Osteoblast (primary cell): ENCODE measurements around the gene SOX12. TPM values are rescaled to one million over a fixed set of nuclear protein-coding genes. Genes with fewer than 3 reads are reported as not detected.
A peak's percentile ranks its signal among the peaks of the same experiment; 100 is the strongest.

Experiments
- DNase-seq: peaks from one replicate; pipeline ENCODE4 v3.0.0; 2011; ENCODE audit warnings: low spot score, mixed read lengths; ENCODE audit not compliant: insufficient read length; ENCODE audit errors: missing footprints
- H2AFZ ChIP-seq: 2 replicates; pipeline ENCODE4 v1.6.0; 2011; ENCODE audit warnings: mild to moderate bottlenecking, low read length
- H3K27ac ChIP-seq: 2 replicates; pipeline ENCODE4 v1.5.1; 2011; ENCODE audit warnings: mild to moderate bottlenecking, low read depth, low read length, moderate library complexity
- H3K27me3 ChIP-seq: 2 replicates; pipeline ENCODE4 v1.6.0; 2012; ENCODE audit warnings: mild to moderate bottlenecking, control low read depth, inconsistent platforms, low read length, moderate library complexity; ENCODE audit not compliant: insufficient read depth
- H3K36me3 ChIP-seq: 2 replicates; pipeline ENCODE4 v1.5.1; 2011; ENCODE audit warnings: mild to moderate bottlenecking, low read length, control low read depth, moderate library complexity; ENCODE audit not compliant: insufficient read depth
- H3K4me1 ChIP-seq: 2 replicates; pipeline ENCODE4 v1.5.1; 2011; ENCODE audit warnings: mild to moderate bottlenecking, low read length, control low read depth, moderate library complexity; ENCODE audit not compliant: insufficient read depth
- H3K4me2 ChIP-seq: 2 replicates; pipeline ENCODE4 v1.6.0; 2011; ENCODE audit warnings: mild to moderate bottlenecking, low read length; ENCODE audit not compliant: insufficient read depth
- H3K4me3 ChIP-seq: fragments of 200-600 bp; sonication (generic); 3 replicates; pipeline ENCODE4 v1.5.1; 2012; ENCODE audit warnings: mild to moderate bottlenecking, low read length, inconsistent platforms; ENCODE audit not compliant: insufficient read depth
- H3K79me2 ChIP-seq: 2 replicates; pipeline ENCODE4 v1.6.0; 2012; ENCODE audit warnings: mild to moderate bottlenecking, low read length, control low read depth, inconsistent platforms; ENCODE audit not compliant: insufficient read depth
- H3K9me3 ChIP-seq: 2 replicates; pipeline ENCODE4 v1.5.1; 2011; ENCODE audit warnings: low read depth, low read length, control low read depth
- H4K20me1 ChIP-seq: 2 replicates; pipeline ENCODE4 v1.6.0; 2012; ENCODE audit warnings: mild to moderate bottlenecking, low read length, control low read depth; ENCODE audit not compliant: insufficient read depth
- CTCF ChIP-seq: IDR thresholded peaks from 2 replicates; pipeline ENCODE4 v1.5.1; 2011; ENCODE audit warnings: mild to moderate bottlenecking, low read depth, low read length, moderate library complexity; ENCODE audit errors: extremely low read depth
- total RNA-seq: library from RNA; depleted of rRNA; stranded (reverse); fragments of >200 nt; gene quantifications from 2 replicates; pipeline ENCODE4 v1.2.3, GENCODE V29; 2012

SOX12 gene
- total RNA-seq, 1 donor: 6.9 TPM

- no peaks in the 10 kb centered on the region for H4K20me1 ChIP-seq
- no peaks in the 10 kb centered on the region for H3K9me3 ChIP-seq
- H3K36me3 ChIP-seq: no peaks in the 10 kb centered on the region
- TF ChIP-seq CTCF: no peak
- no peaks in the 10 kb centered on the region for H3K27me3 ChIP-seq
- H3K27ac ChIP-seq: no peak overlapping the region
- DNase-seq: no peak
- peaks cover 22% of the 10 kb centered on the region for H3K4me1 ChIP-seq
- H3K79me2 ChIP-seq: no peaks in the 10 kb centered on the region
- peak overlapping the region; percentile 87 for H3K4me3 ChIP-seq
- H2AFZ ChIP-seq: no peak overlapping the region
- peak overlapping the region; percentile 97 for H3K4me2 ChIP-seq
Measured at GRCh38 chr20:288956-289692, 36.2 kb upstream of the SOX12 start.

- peak overlapping the region; percentile 88 for H3K27ac ChIP-seq
- peak overlapping the region; percentile 87 for H3K4me3 ChIP-seq
- no peaks in the 10 kb centered on the region for H3K79me2 ChIP-seq
- H3K27me3 ChIP-seq: no peaks in the 10 kb centered on the region
- peaks cover 22% of the 10 kb centered on the region for H3K4me1 ChIP-seq
- peak overlapping the region; percentile 98 for H2AFZ ChIP-seq
- no peaks in the 10 kb centered on the region for H3K9me3 ChIP-seq
- no peak for DNase-seq
- TF ChIP-seq CTCF: no peak
- no peaks in the 10 kb centered on the region for H3K36me3 ChIP-seq
- H4K20me1 ChIP-seq: no peaks in the 10 kb centered on the region
- peak overlapping the region; percentile 97 for H3K4me2 ChIP-seq
Measured at GRCh38 chr20:289693-290083, 35.7 kb upstream of the SOX12 start.

GRCh38 chr20:290084-290831 lies 35.1 kb upstream of the SOX12 start, which contains the start of gene C20orf96:
C20orf96 (minus strand) TSS chr20:290750; CDS start chr20:290610, 140 bp downstream.
- Histone ChIP-seq H4K20me1 (no peaks in the 10 kb centered on the region), H3K4me1 (peaks cover 22% of the 10 kb centered on the region), H3K27me3 (no peaks in the 10 kb centered on the region), H3K4me2 (peak within 1 kb of the TSS; percentile 97), H3K79me2 (no peaks in the 10 kb centered on the region), H3K9me3 (no peaks in the 10 kb centered on the region), H3K4me3 (peak within 1 kb of the TSS; percentile 87), H3K27ac (peak within 1 kb of the TSS; percentile 88), H3K36me3 (no peaks in the 10 kb centered on the region), H2AFZ (peak within 1 kb of the TSS; percentile 98)
- peak; percentile 41 for TF ChIP-seq CTCF
- peak; percentile 99 for DNase-seq

- Histone ChIP-seq H3K4me3 (no peak overlapping the region), H3K79me2 (peaks cover 27% of the 10 kb centered on the region), H3K4me2 (no peak overlapping the region), H4K20me1 (peaks cover 13% of the 10 kb centered on the region), H3K4me1 (peaks cover 32% of the 10 kb centered on the region), H2AFZ (no peak overlapping the region), H3K9me3 (no peaks in the 10 kb centered on the region), H3K36me3 (no peaks in the 10 kb centered on the region), H3K27me3 (no peaks in the 10 kb centered on the region), H3K27ac (no peak overlapping the region)
- no peak for TF ChIP-seq CTCF
- DNase-seq: no peak
Measured at GRCh38 chr20:294602-295001, 30.8 kb upstream of the SOX12 start.
